Panc1 (cell line): ENCODE data around the gene COL9A2.

Experiments
- POLR2AphosphoS5 ChIP-seq: IDR thresholded peaks from 2 replicates; pipeline ENCODE4 v1.6.1; 2012; ENCODE audit warnings: mild to moderate bottlenecking, low read depth, low read length, moderate library complexity
- TF ChIP-seq, protein P1 (sequence below): fragments of 450-650 bp; IDR thresholded peaks from 2 replicates; pipeline ENCODE4 v1.5.1; 2017; ENCODE audit warnings: mild to moderate bottlenecking
- TF ChIP-seq, protein P2 (sequence below), 2 experiments: IDR thresholded peaks; 2 replicates each; pipeline ENCODE4 v1.6.1; 2011 to 2012; ENCODE audit warnings: low read depth in 2 of 2, control low read depth in 1 of 2, low read length in 1 of 2, mild to moderate bottlenecking in 1 of 2, moderate library complexity in 1 of 2; ENCODE audit not compliant: insufficient read depth in 1 of 2

DNA sequence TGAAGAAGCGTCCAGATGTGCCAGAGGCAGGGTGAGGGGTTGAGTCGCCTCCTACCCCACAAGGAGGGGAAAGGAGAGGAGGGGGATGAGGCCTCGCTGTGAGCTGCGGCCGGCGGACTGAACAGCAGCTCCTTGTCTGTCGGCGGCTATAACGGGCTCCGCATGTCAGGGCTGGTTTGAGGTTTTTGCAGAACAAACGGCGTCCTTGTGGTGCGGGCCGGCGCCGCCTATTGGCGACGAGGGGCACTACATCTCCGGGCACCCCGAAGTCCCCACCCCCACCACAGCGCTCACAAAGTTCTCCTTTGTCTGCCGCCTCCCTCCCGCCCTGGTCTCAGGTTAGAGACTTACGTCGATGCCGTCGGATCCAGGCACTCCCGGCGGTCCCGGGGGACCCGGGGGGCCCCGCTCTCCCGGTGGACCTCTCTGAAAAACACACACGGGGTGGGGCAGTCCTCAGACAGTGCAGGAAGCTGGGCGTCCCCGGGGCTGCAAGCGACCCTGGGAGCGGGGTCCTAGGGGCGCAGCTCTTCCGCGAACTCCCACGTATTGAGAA is 1.8 kb downstream of the COL9A2 start:
- TF ChIP-seq, protein P1, sequence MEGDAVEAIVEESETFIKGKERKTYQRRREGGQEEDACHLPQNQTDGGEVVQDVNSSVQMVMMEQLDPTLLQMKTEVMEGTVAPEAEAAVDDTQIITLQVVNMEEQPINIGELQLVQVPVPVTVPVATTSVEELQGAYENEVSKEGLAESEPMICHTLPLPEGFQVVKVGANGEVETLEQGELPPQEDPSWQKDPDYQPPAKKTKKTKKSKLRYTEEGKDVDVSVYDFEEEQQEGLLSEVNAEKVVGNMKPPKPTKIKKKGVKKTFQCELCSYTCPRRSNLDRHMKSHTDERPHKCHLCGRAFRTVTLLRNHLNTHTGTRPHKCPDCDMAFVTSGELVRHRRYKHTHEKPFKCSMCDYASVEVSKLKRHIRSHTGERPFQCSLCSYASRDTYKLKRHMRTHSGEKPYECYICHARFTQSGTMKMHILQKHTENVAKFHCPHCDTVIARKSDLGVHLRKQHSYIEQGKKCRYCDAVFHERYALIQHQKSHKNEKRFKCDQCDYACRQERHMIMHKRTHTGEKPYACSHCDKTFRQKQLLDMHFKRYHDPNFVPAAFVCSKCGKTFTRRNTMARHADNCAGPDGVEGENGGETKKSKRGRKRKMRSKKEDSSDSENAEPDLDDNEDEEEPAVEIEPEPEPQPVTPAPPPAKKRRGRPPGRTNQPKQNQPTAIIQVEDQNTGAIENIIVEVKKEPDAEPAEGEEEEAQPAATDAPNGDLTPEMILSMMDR, result peak; percentile 98
- no peak; the same call in 1 of the 2 replicates for TF ChIP-seq POLR2AphosphoS5
- TF ChIP-seq, protein P2, sequence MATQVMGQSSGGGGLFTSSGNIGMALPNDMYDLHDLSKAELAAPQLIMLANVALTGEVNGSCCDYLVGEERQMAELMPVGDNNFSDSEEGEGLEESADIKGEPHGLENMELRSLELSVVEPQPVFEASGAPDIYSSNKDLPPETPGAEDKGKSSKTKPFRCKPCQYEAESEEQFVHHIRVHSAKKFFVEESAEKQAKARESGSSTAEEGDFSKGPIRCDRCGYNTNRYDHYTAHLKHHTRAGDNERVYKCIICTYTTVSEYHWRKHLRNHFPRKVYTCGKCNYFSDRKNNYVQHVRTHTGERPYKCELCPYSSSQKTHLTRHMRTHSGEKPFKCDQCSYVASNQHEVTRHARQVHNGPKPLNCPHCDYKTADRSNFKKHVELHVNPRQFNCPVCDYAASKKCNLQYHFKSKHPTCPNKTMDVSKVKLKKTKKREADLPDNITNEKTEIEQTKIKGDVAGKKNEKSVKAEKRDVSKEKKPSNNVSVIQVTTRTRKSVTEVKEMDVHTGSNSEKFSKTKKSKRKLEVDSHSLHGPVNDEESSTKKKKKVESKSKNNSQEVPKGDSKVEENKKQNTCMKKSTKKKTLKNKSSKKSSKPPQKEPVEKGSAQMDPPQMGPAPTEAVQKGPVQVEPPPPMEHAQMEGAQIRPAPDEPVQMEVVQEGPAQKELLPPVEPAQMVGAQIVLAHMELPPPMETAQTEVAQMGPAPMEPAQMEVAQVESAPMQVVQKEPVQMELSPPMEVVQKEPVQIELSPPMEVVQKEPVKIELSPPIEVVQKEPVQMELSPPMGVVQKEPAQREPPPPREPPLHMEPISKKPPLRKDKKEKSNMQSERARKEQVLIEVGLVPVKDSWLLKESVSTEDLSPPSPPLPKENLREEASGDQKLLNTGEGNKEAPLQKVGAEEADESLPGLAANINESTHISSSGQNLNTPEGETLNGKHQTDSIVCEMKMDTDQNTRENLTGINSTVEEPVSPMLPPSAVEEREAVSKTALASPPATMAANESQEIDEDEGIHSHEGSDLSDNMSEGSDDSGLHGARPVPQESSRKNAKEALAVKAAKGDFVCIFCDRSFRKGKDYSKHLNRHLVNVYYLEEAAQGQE (IDR thresholded peaks at IDR 0.05; ENCODE audit: insufficient read depth in 1 of 2, low read depth in 2 of 2, low read length in 1 of 2), result no peak
